HG02678 (cell line): Measurements from ENCODE around the gene SMIM8.

Source experiments
- ATAC-seq: cut with Tn5 transposase; IDR thresholded peaks from one replicate; pipeline ENCODE4 v1.9.1; 2021; ENCODE audit warnings: mild to moderate bottlenecking, moderate library complexity; ENCODE audit not compliant: unreplicated experiment

The SMIM8 gene

GRCh38 chr6:87384038-87384437, 61.6 kb downstream of the SMIM8 start:
- no peak for ATAC-seq

- no peak for ATAC-seq
Measured at GRCh38 chr6:87384449-87384848, 62.1 kb downstream of the SMIM8 start.

- peak; percentile 49 for ATAC-seq
Measured at GRCh38 chr6:87391334-87391733, 68.9 kb downstream of the SMIM8 start.
